Stimulated activated CD4-positive, alpha-beta T cell treated with anti-CD3 and anti-CD28 coated beads, TNF-alpha, amount 100 ng/mL, for 24 hours (primary cell): ENCODE measurements around the gene CNOT1.
"Not testable (repeated sequence)": the region's sequence is repeated elsewhere in the genome, so short reads cannot be mapped to it uniquely, and the experiment has no call there.

Experiments used
- DNase-seq, 3 experiments: peaks; one replicate each; pipeline ENCODE4 v3.0.0-alpha.2; 2020; ENCODE audit warnings: low read depth in 3 of 3

Gene CNOT1

GRCh38 chr16:58582133-58582532 lies 47.5 kb downstream of the CNOT1 start:
- no peak for DNase-seq

- DNase-seq, result no peak
Observed at GRCh38 chr16:58579587-58579986, 50.0 kb downstream of the CNOT1 start.

DNA sequence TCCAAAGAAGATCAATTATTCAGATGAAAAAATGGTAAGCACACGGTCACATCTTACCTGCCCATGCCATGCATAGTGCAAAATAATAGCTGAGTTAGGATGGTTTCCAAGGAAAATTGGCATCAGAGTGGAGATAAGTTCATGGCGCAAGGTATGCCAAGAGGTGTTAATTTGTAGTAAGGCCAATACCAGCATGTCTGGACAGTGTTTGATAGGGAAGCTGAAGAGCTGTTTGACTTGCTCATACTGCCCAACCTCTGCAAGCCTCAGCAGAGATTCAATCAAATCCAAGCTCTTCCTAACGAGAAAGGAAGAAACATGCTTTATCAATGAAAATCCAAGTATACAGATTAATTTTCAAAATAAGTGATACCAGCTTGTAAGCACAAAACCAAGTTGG lies 51.0 kb downstream of the CNOT1 start:
- no peak for DNase-seq

GRCh38 chr16:58577141-58577540 lies 52.5 kb downstream of the CNOT1 start:
- no peak for DNase-seq

GRCh38 chr16:58574895-58575294 lies 54.7 kb downstream of the CNOT1 start:
- DNase-seq, result no peak

DNA sequence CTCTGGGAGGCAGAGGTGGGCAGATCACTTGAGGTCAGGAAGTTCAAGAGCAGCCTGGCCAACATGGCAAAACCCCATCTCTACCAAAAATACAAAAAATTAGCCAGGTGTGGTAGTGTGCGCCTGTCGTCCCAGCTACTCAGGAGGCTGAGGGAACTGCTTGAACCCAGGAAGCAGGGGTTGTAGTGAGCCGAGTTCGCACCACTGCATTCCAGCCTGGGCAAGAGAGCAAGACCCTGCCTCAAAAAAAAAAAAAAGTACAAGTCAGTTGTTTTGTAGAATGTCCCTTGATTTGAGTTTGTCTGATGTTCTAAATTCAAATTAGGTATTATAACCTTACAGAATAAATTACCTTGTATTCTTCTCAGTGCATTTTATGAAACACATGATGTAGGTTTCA lies 63.9 kb downstream of the CNOT1 start:
- not testable (repeated sequence) for DNase-seq

GRCh38 chr16:58563775-58564174 lies 65.9 kb downstream of the CNOT1 start:
- DNase-seq, result no peak

GRCh38 chr16:58563235-58563634 lies 66.4 kb downstream of the CNOT1 start:
- DNase-seq, result no peak

- no peak for DNase-seq
Observed at GRCh38 chr16:58556678-58557077, 72.9 kb downstream of the CNOT1 start.

- no peak for DNase-seq
Observed at GRCh38 chr16:58551496-58551895, 78.1 kb downstream of the CNOT1 start.

DNA sequence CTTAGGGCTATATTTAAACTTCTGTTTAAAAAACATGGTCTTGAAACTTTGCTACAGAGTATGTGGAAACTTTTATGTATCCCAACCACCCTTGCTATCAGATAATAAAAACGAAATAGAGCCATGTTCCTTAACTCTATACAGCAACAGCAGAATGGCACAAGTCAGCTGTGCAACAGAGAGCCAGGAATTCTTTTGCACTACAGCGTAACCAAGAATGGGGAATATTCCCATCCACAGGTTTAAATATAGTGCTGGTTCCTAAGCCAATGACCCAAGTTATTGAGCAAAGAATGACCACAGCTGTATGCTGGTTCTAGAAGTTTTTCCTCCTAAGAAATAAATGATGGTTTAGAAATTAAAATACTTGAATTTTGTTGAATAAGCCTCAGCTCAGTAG lies 81.2 kb downstream of the CNOT1 start:
- no peak for DNase-seq

DNA sequence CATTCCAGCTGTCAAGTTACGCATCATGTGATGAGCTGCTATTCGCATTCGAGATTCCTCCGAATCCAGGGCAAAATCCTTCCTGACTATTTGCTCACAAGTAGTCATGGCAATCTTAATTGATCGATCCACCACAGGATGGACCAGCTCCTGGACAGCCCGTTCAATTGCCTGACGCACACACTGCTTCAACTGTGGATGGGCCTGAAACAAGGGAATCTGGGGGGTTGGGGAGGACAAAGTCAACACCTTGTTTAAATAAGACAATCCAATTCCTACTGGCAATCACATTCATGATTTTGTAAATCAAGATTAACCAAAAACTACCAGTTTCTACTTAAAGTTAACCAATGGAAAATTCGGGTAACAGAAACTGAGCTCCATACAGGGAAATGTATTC lies 85.9 kb downstream of the CNOT1 start:
- DNase-seq, result no peak

GRCh38 chr16:58542291-58542690 lies 87.3 kb downstream of the CNOT1 start:
- DNase-seq, result no peak

GRCh38 chr16:58541711-58542110 lies 87.9 kb downstream of the CNOT1 start:
- no peak for DNase-seq

DNA sequence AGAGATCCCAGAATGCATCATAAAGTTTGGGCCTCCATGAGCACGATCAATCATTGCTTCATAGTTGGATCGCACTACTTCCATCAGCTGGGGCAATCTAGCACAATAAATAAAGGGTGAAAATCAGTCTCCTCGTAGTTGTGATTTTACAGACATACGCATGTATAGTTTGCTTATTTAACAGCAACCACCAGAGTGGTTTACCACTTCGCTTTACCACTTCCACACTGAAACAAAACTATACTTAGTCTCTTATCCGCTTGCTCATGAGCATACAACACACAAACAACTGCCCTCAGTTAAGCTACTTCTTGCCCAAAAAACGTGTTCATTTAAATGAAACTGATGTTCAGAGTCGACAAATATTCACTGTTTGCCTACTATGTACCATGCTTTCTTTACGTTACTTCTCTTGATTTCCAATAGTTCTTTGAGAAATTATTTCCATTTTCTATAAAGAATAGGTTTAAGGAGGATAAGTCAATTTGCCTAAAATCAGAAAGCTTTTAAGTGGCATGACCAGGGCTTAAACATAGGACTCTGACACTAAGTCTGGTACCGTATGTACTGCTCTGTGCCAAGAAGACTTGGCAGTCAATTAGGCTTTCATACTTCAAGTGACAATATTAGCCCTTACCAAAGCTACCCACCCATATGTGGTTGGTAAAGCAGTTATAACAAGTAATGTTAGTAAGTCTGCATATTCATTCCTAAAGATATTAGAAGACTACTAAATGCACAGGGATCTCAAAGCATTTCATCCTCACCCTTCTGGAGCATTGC lies 92.3 kb downstream of the CNOT1 start:
- no peak for DNase-seq

DNA sequence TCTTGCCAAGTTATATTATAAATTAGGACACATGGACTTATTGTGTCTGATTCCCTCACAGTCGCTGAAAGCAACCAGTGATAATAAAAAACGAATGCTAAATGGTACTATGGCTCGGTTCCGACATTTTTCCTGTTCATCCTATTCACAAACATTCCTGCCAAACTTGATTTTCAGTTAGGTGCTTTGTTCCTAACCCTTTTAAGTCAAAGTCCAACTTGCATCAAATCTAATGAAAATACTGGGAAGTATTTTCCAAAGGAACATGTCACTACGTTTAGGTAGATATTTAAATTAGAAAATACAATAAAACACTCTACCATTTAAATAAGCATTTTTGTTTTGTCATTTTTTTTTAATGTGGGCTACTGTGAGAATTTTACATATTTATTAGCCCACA lies 93.3 kb downstream of the CNOT1 start:
- no peak for DNase-seq

DNA sequence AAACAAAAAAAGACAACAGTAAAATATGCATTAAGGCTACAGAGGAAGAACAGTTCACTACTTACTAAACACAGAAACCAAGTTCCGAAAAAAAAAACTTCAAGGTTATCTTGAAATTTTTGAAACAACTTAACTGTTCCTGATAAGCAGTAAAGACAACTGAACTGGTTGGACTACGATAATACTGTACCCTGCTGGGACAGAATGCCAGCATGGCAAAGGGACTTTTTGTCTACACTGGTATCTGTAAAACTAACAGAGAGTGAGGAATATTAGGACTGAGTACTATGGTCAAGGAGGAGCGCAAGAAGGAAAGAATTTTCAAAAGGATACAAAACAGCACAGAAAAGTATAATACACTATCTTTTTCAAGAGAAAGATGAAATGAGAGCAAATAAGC lies 94.5 kb downstream of the CNOT1 start:
- DNase-seq, result no peak

- no peak for DNase-seq
Observed at GRCh38 chr16:58533751-58534470, 95.7 kb downstream of the CNOT1 start.

DNA sequence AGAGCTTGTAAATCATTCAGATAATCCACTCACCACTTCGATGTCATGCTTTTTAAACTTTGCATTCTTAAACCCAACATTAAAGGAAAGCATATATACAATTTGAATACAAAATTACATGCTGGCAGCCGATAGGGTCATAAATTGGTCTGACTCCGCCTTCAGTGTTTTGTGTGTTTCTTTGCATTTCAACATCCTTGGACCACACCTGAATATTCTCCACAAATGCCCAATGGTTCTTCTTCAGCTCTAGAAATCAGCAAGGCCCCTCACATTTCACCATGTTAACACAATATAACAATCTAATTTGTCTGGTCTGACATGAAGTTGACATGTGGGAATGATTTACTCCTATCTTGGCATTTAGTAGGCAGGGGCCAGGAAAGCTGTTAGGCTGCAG lies 97.2 kb downstream of the CNOT1 start:
- DNase-seq, result no peak

GRCh38 chr16:58530179-58530578 lies 99.4 kb downstream of the CNOT1 start:
- no peak for DNase-seq

DNA sequence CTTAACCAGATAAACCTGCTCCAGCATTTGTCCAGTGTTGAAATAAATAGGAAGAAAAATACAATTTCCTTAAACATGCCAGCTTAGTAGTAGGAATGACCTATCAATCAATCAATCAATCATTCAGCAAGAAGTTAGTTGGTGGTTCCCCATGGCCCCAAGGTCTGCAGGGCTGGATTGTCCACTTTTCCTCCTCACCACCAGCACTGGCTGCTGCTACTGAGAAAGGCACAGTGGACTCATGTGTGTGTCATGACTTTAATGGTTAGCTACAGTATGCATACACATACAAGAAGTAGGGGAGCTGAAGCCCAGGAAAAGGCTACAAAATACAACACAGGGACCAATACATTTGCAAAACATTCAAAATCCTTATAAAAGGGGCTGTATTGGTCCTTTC lies 109.9 kb downstream of the CNOT1 start:
- DNase-seq, result no peak

- no peak for DNase-seq
Observed at GRCh38 chr16:58518980-58519368, 110.7 kb downstream of the CNOT1 start.
